ENCODE measurements around the gene BDKRB2. TPM values are rescaled to one million over a fixed set of nuclear protein-coding genes. Genes with fewer than 3 reads are reported as not detected.
A peak's percentile ranks its signal among the peaks of the same experiment; 100 is the strongest.

Gene BDKRB2
- total and polyA plus RNA-seq, 2 experiments from 2014 or later, result 0.14 to 0.21 TPM

- Histone ChIP-seq H3K79me2 (replicated peaks; ENCODE audit: insufficient read depth) (no peaks in the 10 kb centered on the region), H3F3A (replicated peaks; ENCODE audit: low read depth) (no peaks in the 10 kb centered on the region), H3K4me1 (ENCODE audit: insufficient read depth) (peaks cover 22% of the 10 kb centered on the region), H3K4me2 (no peak overlapping the region), H3K9me2 (ENCODE audit: insufficient read depth) (no peaks in the 10 kb centered on the region), H3K36me3 (ENCODE audit: insufficient read depth) (no peaks in the 10 kb centered on the region), H3K4me3 (no peak overlapping the region), H4K20me1 (replicated peaks; ENCODE audit: insufficient read depth) (no peaks in the 10 kb centered on the region), H2AFZ (peak overlapping the region; percentile 72; the same call in 1 of the 2 replicates), H3K27ac (ENCODE audit: low read depth) (no peak overlapping the region), H3K27me3 (ENCODE audit: insufficient read depth) (no peaks in the 10 kb centered on the region)
- Mint-ChIP-seq H3K4me3 (no peak overlapping the region), H3K36me3 (ENCODE audit: low read depth) (no peaks in the 10 kb centered on the region), H3K27me3 (ENCODE audit: insufficient read depth, low read depth, poor library complexity) (peaks cover 13% of the 10 kb centered on the region), H3K4me1 (peaks cover 39% of the 10 kb centered on the region), H3K27ac (no peak overlapping the region), H3K9me3 (no peaks in the 10 kb centered on the region; the same call in 2 of the 3 replicates)
- no peak for ATAC-seq
- no peak for DNase-seq (ENCODE audit: low spot score)
- TF ChIP-seq ZNF114 (CRISPR knock-in tag; IDR thresholded peaks at IDR 0.05) (no peak), STAT1 (IDR thresholded peaks at IDR 0.05; ENCODE audit: unreplicated experiment) (no peak), ETS1 (IDR thresholded peaks at IDR 0.05) (no peak), ZNF331 (CRISPR knock-in tag; IDR thresholded peaks at IDR 0.05; ENCODE audit: low read depth) (no peak), NANOG (IDR thresholded peaks at IDR 0.05; ENCODE audit: borderline replicate concordance) (no peak), EZH2 (IDR thresholded peaks at IDR 0.05; ENCODE audit: low read depth, unreplicated experiment) (no peak)
- TF ChIP-seq, protein P1, sequence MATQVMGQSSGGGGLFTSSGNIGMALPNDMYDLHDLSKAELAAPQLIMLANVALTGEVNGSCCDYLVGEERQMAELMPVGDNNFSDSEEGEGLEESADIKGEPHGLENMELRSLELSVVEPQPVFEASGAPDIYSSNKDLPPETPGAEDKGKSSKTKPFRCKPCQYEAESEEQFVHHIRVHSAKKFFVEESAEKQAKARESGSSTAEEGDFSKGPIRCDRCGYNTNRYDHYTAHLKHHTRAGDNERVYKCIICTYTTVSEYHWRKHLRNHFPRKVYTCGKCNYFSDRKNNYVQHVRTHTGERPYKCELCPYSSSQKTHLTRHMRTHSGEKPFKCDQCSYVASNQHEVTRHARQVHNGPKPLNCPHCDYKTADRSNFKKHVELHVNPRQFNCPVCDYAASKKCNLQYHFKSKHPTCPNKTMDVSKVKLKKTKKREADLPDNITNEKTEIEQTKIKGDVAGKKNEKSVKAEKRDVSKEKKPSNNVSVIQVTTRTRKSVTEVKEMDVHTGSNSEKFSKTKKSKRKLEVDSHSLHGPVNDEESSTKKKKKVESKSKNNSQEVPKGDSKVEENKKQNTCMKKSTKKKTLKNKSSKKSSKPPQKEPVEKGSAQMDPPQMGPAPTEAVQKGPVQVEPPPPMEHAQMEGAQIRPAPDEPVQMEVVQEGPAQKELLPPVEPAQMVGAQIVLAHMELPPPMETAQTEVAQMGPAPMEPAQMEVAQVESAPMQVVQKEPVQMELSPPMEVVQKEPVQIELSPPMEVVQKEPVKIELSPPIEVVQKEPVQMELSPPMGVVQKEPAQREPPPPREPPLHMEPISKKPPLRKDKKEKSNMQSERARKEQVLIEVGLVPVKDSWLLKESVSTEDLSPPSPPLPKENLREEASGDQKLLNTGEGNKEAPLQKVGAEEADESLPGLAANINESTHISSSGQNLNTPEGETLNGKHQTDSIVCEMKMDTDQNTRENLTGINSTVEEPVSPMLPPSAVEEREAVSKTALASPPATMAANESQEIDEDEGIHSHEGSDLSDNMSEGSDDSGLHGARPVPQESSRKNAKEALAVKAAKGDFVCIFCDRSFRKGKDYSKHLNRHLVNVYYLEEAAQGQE (IDR thresholded peaks at IDR 0.05; ENCODE audit: unreplicated experiment), result no peak
These were observed 11.4 kb upstream of the BDKRB2 start for GRCh38 chr14:96192975-96193805.

GRCh38 chr14:96194262-96194656, 10.4 kb upstream of the BDKRB2 start:
- no peak overlapping the region for H3K4me3 ChIP-seq
- H3K79me2 ChIP-seq (replicated peaks; ENCODE audit: insufficient read depth), result no peaks in the 10 kb centered on the region
- no peaks in the 10 kb centered on the region for H4K20me1 ChIP-seq (replicated peaks; ENCODE audit: insufficient read depth)
- no peak for ATAC-seq
- H3K36me3 ChIP-seq (ENCODE audit: insufficient read depth), result no peaks in the 10 kb centered on the region
- no peaks in the 10 kb centered on the region for H3K9me2 ChIP-seq (ENCODE audit: insufficient read depth)
- no peaks in the 10 kb centered on the region; the same call in 2 of the 3 replicates for H3K9me3 Mint-ChIP-seq
- no peak for TF ChIP-seq EZH2phosphoT487 (IDR thresholded peaks at IDR 0.05; ENCODE audit: unreplicated experiment)
- TF ChIP-seq NANOG (IDR thresholded peaks at IDR 0.05; ENCODE audit: borderline replicate concordance), result no peak
- TF ChIP-seq EZH2 (IDR thresholded peaks at IDR 0.05; ENCODE audit: low read depth, unreplicated experiment), result no peak
- TF ChIP-seq, protein P2, sequence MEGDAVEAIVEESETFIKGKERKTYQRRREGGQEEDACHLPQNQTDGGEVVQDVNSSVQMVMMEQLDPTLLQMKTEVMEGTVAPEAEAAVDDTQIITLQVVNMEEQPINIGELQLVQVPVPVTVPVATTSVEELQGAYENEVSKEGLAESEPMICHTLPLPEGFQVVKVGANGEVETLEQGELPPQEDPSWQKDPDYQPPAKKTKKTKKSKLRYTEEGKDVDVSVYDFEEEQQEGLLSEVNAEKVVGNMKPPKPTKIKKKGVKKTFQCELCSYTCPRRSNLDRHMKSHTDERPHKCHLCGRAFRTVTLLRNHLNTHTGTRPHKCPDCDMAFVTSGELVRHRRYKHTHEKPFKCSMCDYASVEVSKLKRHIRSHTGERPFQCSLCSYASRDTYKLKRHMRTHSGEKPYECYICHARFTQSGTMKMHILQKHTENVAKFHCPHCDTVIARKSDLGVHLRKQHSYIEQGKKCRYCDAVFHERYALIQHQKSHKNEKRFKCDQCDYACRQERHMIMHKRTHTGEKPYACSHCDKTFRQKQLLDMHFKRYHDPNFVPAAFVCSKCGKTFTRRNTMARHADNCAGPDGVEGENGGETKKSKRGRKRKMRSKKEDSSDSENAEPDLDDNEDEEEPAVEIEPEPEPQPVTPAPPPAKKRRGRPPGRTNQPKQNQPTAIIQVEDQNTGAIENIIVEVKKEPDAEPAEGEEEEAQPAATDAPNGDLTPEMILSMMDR (conservative IDR thresholded peaks at IDR 0.05; ENCODE audit: low read depth in 2 of 2), result no peak
- TF ChIP-seq CREB1 (CRISPR knock-in tag; IDR thresholded peaks at IDR 0.05; ENCODE audit: low read depth), result no peak
- TF ChIP-seq ZNF331 (CRISPR knock-in tag; IDR thresholded peaks at IDR 0.05; ENCODE audit: low read depth), result no peak
- TF ChIP-seq ETS1 (IDR thresholded peaks at IDR 0.05), result no peak
- TF ChIP-seq ZNF114 (CRISPR knock-in tag; IDR thresholded peaks at IDR 0.05), result no peak
- no peak for TF ChIP-seq JUNB (IDR thresholded peaks at IDR 0.05; ENCODE audit: unreplicated experiment)
- no peak overlapping the region for H3K27ac ChIP-seq (ENCODE audit: low read depth)
- H3K4me2 ChIP-seq, result no peak overlapping the region
- peaks cover 46% of the 10 kb centered on the region for H3K4me1 Mint-ChIP-seq
- no peaks in the 10 kb centered on the region for H3K36me3 Mint-ChIP-seq (ENCODE audit: low read depth)
- H3K4me3 Mint-ChIP-seq, result no peak overlapping the region
- no peaks in the 10 kb centered on the region for H3K27me3 ChIP-seq (ENCODE audit: insufficient read depth)
- no peak for DNase-seq (ENCODE audit: low spot score)
- peaks cover 12% of the 10 kb centered on the region for H3K27me3 Mint-ChIP-seq (ENCODE audit: insufficient read depth, low read depth, poor library complexity)
- no peak overlapping the region for H3K27ac Mint-ChIP-seq
- no peak overlapping the region for H2AFZ ChIP-seq
- H3F3A ChIP-seq (replicated peaks; ENCODE audit: low read depth), result no peaks in the 10 kb centered on the region
- peaks cover 22% of the 10 kb centered on the region for H3K4me1 ChIP-seq (ENCODE audit: insufficient read depth)

All from GM23338 (cell line).